Measurements from ENCODE around the gene MATCAP1. TPM values are rescaled to one million over a fixed set of nuclear protein-coding genes. Genes with fewer than 3 reads are reported as not detected.

MATCAP1 gene
- total and polyA plus RNA-seq, 2 of the 13 experiments (the other 11 are each of a cell fraction or from before 2014, with no cell fraction given): 11.2 to 24.5 TPM

- TF ChIP-seq KIAA2018 (CRISPR knock-in tag; IDR thresholded peaks at IDR 0.05; ENCODE audit: borderline replicate concordance): no peak
- TF ChIP-seq HIC2 (CRISPR knock-in tag; IDR thresholded peaks at IDR 0.05; ENCODE audit: low read depth): 0 out of 2 replicates have a peak, but pooled peaks have one; percentile 34
- TF ChIP-seq HNF4G (IDR thresholded peaks at IDR 0.05; ENCODE audit: borderline replicate concordance, low read depth, low read length): no peak
- no peak for TF ChIP-seq HNF4G (CRISPR knock-in tag; IDR thresholded peaks at IDR 0.05; ENCODE audit: borderline replicate concordance, low read depth)
- no peak for TF ChIP-seq DPF2 (CRISPR knock-in tag; IDR thresholded peaks at IDR 0.05; ENCODE audit: borderline replicate concordance, low read depth)
- TF ChIP-seq NCOA1 (CRISPR knock-in tag; IDR thresholded peaks at IDR 0.05): no peak
- TF ChIP-seq HBP1 (CRISPR knock-in tag; IDR thresholded peaks at IDR 0.05; ENCODE audit: low read depth): peak; percentile 85
- TF ChIP-seq ATF7-NPFF (CRISPR knock-in tag; IDR thresholded peaks at IDR 0.05; ENCODE audit: low read depth): peak; percentile 70; the same call in 1 of the 2 replicates
- TF ChIP-seq ZMYM2 (CRISPR knock-in tag; IDR thresholded peaks at IDR 0.05): no peak
- TF ChIP-seq MXD3 (CRISPR knock-in tag; IDR thresholded peaks at IDR 0.05): no peak; the same call in 1 of the 2 replicates
- peak; percentile 82; the same call in 1 of the 2 replicates for TF ChIP-seq TFDP1 (CRISPR knock-in tag; IDR thresholded peaks at IDR 0.05; ENCODE audit: borderline replicate concordance)
Observed at GRCh38 chr16:67177743-67178699, 5.7 kb downstream of the MATCAP1 start (continued).

Data from HepG2 (cell line).